Measurements from ENCODE around the gene BCL2. TPM values are rescaled to one million over a fixed set of nuclear protein-coding genes. Genes with fewer than 3 reads are reported as not detected.

The BCL2 gene
- total RNA-seq, 1 experiment from 2014 or later = 2.5 TPM

- Histone ChIP-seq H2AFZ (ENCODE audit: low read depth, low read length, poor library complexity, severe bottlenecking) (no peak overlapping the region), H3K79me2 (ENCODE audit: insufficient read depth, low read length) (no peaks in the 10 kb centered on the region), H3K4me1 (ENCODE audit: control insufficient read depth in 1 of 2, insufficient read depth in 2 of 2, low read length in 2 of 2) (no peaks in the 10 kb centered on the region), H3K27me3 (ENCODE audit: insufficient read depth, low read length) (peaks cover 11% of the 10 kb centered on the region; the same call in 1 of the 2 replicates), H3K9ac (ENCODE audit: low read length) (no peak overlapping the region), H3K36me3 (ENCODE audit: control insufficient read depth in 1 of 2, insufficient read depth in 2 of 2, low read length in 2 of 2) (no peaks in the 10 kb centered on the region), H3K27ac (ENCODE audit: low read depth, low read length) (no peak overlapping the region), H3K4me3 (replicated peaks in 1 of 2; ENCODE audit: low read depth in 1 of 2, low read length in 2 of 2) (no peak overlapping the region), H3K9me3 (ENCODE audit: control insufficient read depth in 1 of 2, insufficient read depth in 1 of 2, low read depth in 1 of 2, low read length in 2 of 2) (no peaks in the 10 kb centered on the region), H4K20me1 (ENCODE audit: insufficient read depth) (no peaks in the 10 kb centered on the region), H3K4me2 (ENCODE audit: low read length) (no peak overlapping the region), H3K9me2 (ENCODE audit: insufficient read depth) (no peaks in the 10 kb centered on the region)
- DNase-seq (ENCODE audit: low read depth, low spot score) (no peak), ATAC-seq (no peak)
- intact Hi-C loops (cut with micrococcal nuclease) = no loop called here
- BruUV-seq (replicated peaks) = no TSS peak
- CTCF ChIA-PET = no interaction called here
- TF ChIP-seq RAD21 (IDR thresholded peaks at IDR 0.05; ENCODE audit: low read depth) (no peak), CEBPB (IDR thresholded peaks at IDR 0.05; ENCODE audit: low read depth) (peak; percentile 50; the same call in 1 of the 2 replicates), CBX3 (IDR thresholded peaks at IDR 0.05; ENCODE audit: low read depth) (no peak), EZH2phosphoT487 (IDR thresholded peaks at IDR 0.05; ENCODE audit: borderline replicate concordance) (no peak), FOSL1 (IDR thresholded peaks at IDR 0.05; ENCODE audit: low read depth) (no peak), EGR1 (IDR thresholded peaks at IDR 0.05; ENCODE audit: low read depth) (no peak)
- POLR2A ChIA-PET = no interaction called here
- RAD21 ChIA-PET (ENCODE audit: low non-redundant PET in 1 of 2, low total read pairs in 2 of 2, uncharacterized antibody in 2 of 2, unreplicated experiment in 2 of 2) = no interaction called here
Observed at GRCh38 chr18:63186520-63187222, 132.9 kb downstream of the BCL2 start.

GRCh38 chr18:63185984-63186383, 133.6 kb downstream of the BCL2 start:
- Histone ChIP-seq H3K27ac (ENCODE audit: low read depth, low read length) (no peak overlapping the region), H3K4me1 (ENCODE audit: control insufficient read depth in 1 of 2, insufficient read depth in 2 of 2, low read length in 2 of 2) (no peaks in the 10 kb centered on the region), H3K9ac (ENCODE audit: low read length) (no peak overlapping the region), H3K79me2 (ENCODE audit: insufficient read depth, low read length) (no peaks in the 10 kb centered on the region), H3K9me3 (ENCODE audit: control insufficient read depth in 1 of 2, insufficient read depth in 1 of 2, low read depth in 1 of 2, low read length in 2 of 2) (no peaks in the 10 kb centered on the region), H3K4me3 (replicated peaks in 1 of 2; ENCODE audit: low read depth in 1 of 2, low read length in 2 of 2) (no peak overlapping the region), H3K4me2 (ENCODE audit: low read length) (no peak overlapping the region), H4K20me1 (ENCODE audit: insufficient read depth) (no peaks in the 10 kb centered on the region), H2AFZ (ENCODE audit: low read depth, low read length, poor library complexity, severe bottlenecking) (no peak overlapping the region), H3K36me3 (ENCODE audit: control insufficient read depth in 1 of 2, insufficient read depth in 2 of 2, low read length in 2 of 2) (no peaks in the 10 kb centered on the region), H3K9me2 (ENCODE audit: insufficient read depth) (no peaks in the 10 kb centered on the region), H3K27me3 (ENCODE audit: insufficient read depth, low read length) (peaks cover 18% of the 10 kb centered on the region; the same call in 1 of the 2 replicates)
- DNase-seq (ENCODE audit: low read depth, low spot score) (no peak), ATAC-seq (no peak)
- ChIA-PET CTCF (no interaction called here), RAD21 (ENCODE audit: low non-redundant PET in 1 of 2, low total read pairs in 2 of 2, uncharacterized antibody in 2 of 2, unreplicated experiment in 2 of 2) (no interaction called here), POLR2A (no interaction called here)
- intact Hi-C loops (cut with micrococcal nuclease) = no loop called here
- no TSS peak for BruUV-seq (replicated peaks)
- TF ChIP-seq TCF7L2 (IDR thresholded peaks at IDR 0.05; ENCODE audit: borderline replicate concordance, extremely low read depth, insufficient read depth, insufficient read length) (no peak), JUND (IDR thresholded peaks at IDR 0.05) (no peak), SRF (IDR thresholded peaks at IDR 0.05; ENCODE audit: low read depth) (no peak), SP1 (IDR thresholded peaks at IDR 0.05; ENCODE audit: low read depth) (no peak), YY1 (IDR thresholded peaks at IDR 0.05; ENCODE audit: extremely low read depth, insufficient replicate concordance, low read depth, low read length) (no peak), EGR1 (IDR thresholded peaks at IDR 0.05; ENCODE audit: low read depth) (no peak), CBX3 (IDR thresholded peaks at IDR 0.05; ENCODE audit: low read depth) (no peak), SIN3A (IDR thresholded peaks at IDR 0.05; ENCODE audit: low read depth) (no peak), POLR2A (IDR thresholded peaks at IDR 0.05; ENCODE audit: borderline replicate concordance, extremely low read depth, insufficient read depth, insufficient read length) (no peak), ZBTB33 (IDR thresholded peaks at IDR 0.05; ENCODE audit: extremely low read depth, insufficient replicate concordance, low read length) (no peak), MAX (IDR thresholded peaks at IDR 0.05) (no peak), EZH2 (IDR thresholded peaks at IDR 0.05) (no peak)
